ELR (cell line): ENCODE measurements around the gene SGPL1.

Source experiments
- DNase-seq: peaks from one replicate; pipeline ENCODE4 v3.0.0-alpha.2; 2015; ENCODE audit warnings: low read depth

Gene SGPL1

DNA sequence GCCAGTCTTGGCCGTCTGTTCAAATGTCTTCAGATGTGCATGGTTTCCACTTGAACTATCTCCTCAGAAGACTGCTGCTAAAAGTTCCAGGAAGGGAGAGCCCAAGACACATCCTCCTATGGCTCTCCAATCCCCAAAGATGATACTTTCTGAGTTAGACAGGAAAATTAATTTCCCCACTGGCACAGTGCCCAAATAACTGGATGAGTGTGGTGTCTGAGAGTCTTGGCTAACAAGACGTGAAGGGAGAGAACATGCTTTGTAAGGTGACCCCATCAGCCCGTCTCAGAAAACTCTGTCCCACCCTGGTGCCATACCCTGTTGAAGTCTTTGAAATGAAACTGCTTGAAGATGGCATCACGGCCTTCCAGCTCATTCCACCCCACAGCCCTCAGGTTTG lies 69.7 kb downstream of the SGPL1 start:
- DNase-seq: no peak

DNA sequence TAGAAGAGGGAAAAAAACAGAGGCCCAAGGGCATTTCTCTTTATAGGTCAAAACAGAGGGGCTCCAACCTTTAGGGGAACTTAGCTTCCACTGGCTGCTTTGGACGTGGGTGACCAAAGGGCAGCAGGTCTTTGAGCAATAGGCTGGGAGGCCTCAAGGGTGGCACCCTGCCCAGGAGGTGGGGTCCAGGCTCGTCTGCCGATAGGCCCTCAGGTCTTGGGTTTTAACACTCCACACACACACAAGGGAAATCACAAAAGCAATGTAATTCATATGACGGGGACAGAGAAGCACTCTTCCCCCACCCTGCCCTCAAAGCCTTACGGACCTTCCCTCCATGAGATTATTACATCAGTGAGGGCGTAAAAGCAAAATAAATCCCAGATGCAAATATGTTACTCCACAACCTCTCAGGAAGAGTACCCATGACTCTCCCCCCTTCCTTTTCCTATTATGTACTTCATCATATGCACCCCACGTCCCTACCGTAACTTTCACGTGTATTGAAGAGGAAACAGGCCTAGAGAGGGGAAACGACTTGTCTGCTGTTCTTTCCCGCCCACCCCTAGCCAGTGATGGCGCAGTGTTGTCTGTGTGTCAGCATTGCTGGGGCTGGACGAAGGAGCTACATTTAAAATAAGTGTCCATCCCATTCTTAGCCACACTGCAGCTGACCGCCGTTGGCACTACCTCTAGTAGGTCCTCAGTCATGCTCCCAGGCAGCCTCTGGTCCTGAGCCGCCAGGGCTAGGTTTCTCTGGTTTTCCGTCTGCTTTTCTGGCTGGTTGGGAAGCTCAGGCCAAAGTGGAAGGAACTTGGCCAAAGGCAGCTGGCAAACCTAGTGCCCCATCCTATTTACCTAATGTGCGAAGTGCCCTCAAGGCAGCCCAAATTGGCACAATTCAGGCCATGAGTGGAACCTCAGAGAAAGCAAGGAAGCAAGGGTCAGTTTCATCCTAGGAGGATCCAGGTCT lies 70.5 kb downstream of the SGPL1 start:
- DNase-seq: no peak

GRCh38 chr10:70886921-70887665 lies 71.3 kb downstream of the SGPL1 start:
- DNase-seq: no peak

GRCh38 chr10:70887804-70888800 lies 72.4 kb downstream of the SGPL1 start, which contains the start of gene PCBD1:
Gene PCBD1 (minus strand): TSS chr10:70888565. CDS start chr10:70888533, 32 bp downstream.
- DNase-seq: peak; percentile 74

- peak; percentile 19 for DNase-seq
Observed at GRCh38 chr10:70889291-70889690, 73.5 kb downstream of the SGPL1 start.

- DNase-seq: no peak
Observed at GRCh38 chr10:70890917-70891431, 75.2 kb downstream of the SGPL1 start.

DNA sequence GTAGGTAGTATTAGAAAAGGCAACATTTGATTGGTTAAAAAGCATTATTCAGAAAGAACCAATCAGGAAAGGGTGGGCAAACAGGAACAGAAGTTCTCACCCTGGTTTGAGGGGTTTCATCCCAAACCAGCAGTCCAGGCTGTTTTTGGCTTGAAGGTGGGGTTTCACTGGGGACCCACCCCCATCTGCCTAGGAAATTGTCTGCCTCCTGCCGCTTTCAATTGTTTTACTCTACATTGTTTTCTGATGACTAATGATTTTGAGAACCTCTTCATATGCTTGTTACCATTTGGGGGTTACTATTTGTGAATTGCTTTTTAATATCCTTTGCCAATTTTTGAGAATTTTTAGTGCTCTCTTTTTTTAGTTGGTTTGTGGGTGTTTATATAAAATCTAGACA lies 75.9 kb downstream of the SGPL1 start:
- peak; percentile 34 for DNase-seq

DNA sequence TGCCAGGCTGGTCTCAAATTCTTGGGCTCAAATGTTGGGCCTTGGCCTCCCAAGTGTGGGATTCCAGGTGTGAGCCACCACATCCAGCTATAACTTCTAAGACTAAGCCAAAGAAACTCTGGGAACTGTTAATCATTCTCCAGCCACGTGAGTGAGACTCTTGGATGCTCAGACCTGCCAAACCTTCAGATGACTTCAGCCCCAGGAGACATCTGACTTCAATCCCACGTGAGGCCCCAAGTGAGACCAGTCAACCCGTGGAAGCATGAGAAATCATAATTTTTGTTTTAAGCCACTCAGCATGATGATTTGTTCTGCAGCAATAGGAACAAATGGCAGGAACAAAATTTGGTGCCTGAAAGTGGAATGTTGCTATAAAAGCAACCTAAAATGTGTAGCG lies 76.9 kb downstream of the SGPL1 start:
- DNase-seq: no peak

DNA sequence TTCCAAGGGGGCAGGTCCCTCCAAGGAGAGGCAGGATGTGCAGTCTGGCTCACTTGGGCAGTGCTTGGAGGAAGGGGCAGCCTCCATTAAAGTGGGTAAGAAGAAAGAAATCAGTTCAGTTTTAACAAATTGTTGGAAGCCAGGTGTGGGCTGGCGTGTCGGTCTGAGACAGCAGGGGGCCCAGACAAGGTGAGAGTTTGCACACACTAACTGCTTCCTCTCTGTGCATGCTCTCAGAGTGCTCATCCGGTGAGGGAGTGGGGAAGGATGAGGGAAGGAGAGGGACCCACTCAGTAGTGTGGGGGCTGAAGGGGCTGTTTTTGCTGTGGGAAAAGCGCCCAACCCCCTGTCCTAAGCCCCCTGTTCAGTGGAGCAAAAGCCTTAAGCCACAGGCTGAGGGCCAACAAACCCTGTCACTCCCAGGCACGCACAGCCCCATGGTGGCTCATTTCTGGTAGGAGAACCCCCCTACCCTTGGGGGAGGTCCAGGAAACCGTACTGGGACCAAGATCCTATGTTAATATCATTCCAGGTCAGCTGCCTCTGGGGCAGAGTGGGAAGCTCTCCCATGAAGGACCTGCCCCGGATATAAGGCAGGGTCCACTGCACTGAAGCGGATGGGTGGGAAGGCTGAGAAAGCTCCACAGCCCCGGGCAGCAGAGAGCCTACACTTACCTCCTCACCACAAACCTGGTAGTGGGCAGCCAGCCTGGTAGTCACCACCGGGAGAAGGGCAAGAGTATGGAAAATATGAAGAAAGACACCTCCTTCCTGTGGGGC lies 77.7 kb downstream of the SGPL1 start:
- no peak for DNase-seq

DNA sequence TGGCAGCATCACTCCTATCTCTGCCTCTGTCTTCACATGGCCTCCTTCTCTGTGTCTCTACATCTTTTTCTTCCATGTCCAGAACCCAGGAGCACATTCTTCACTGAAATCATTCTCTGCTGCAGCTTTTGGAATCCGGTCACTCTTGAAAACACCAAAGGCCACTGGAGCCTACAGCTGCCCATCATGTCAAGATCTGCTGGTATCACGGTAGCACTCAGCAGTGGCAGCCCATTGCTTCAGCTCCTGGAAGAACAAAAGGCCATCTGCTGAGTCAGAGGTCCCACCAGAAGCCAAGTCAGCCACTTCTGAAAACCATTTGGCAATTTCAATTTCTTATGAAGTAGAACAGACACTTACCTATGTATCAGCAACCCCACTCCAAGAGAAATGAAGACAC lies 78.7 kb downstream of the SGPL1 start:
- no peak for DNase-seq

GRCh38 chr10:70896551-70896950 lies 80.8 kb downstream of the SGPL1 start:
- no peak for DNase-seq

DNA sequence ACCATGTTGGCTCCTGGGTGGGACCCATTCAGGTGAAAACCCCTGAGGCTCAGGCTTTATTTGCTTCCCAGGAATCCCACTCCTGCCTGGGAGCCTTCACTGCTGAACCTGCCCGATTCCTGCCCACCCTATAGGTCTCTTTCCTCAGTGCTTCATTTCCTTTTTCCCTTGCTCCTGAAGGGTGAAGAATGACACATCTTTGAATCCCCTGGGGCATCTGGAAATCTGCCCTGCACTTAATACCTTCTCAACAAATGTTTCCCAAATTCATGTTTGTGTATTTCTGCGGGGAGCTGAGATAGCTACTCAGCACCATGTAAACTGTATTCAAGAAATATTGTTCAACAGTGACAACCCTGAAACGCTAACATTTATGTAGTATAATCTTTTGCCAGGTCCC lies 82.9 kb downstream of the SGPL1 start:
- DNase-seq: peak; percentile 53

DNA sequence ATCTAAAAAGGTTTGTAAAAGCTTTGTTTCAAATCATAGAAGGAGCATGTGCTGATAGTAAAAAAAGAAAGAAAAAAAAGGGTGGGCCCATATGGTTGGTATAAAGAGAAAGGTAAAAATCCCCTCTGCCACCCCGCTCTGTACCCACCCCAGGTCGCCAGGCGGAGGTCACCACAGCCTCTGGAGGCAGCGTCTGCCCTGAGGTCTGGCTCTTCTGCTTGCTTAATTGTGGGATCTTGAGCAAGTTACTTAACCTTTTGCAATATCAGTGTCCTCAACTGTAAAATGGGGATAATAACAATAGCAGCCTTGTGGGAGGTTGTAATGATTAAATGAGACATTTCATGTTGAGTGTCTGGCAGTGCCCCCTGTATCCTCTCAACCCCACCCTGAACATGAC lies 83.3 kb downstream of the SGPL1 start:
- DNase-seq: no peak

GRCh38 chr10:70901276-70901878 lies 85.6 kb downstream of the SGPL1 start:
- no peak for DNase-seq

- peak; percentile 26 for DNase-seq
Observed at GRCh38 chr10:70902661-70903261, 87.0 kb downstream of the SGPL1 start.

- peak; percentile 56 for DNase-seq
Observed at GRCh38 chr10:70903262-70903921, 87.6 kb downstream of the SGPL1 start.

GRCh38 chr10:70905071-70906021 lies 89.6 kb downstream of the SGPL1 start:
- no peak for DNase-seq
